A549 (cell line): ENCODE measurements around the gene F2RL2. TPM values are rescaled to one million over a fixed set of nuclear protein-coding genes. Genes with fewer than 3 reads are reported as not detected.

Experiments
- ATAC-seq, 2 experiments: fragments of 200-7000 bp in 1 of 2; fragments of >200 bp in 1 of 2; cut with Nextera tagmentation in 1 of 2; cut with Tn5 transposase in 1 of 2; 3 replicates each; pipeline versions ENCODE4 v1.8.0 to v1.9.1; 2018 to 2020; ENCODE audit warnings: mild to moderate bottlenecking in 1 of 2, moderate library complexity in 1 of 2
- CTCF ChIA-PET: fragments of 300-600 bp; sonication (Branson Sonifier 250); formaldehyde crosslinking; extraction: SDS; loops from one replicate; lab custom pipeline; 2021; ENCODE audit warnings: antibody characterized with exemption, inconsistent platforms; lab: Yijun Ruan, JAX
- POLR2A ChIA-PET: fragments of 350-600 bp; formaldehyde crosslinking; extraction: SDS; loops from one replicate; lab custom pipeline; 2021; ENCODE audit warnings: antibody characterized with exemption, inconsistent platforms; lab: Yijun Ruan, JAX
- DNase-seq, 2 experiments: peaks; one replicate each; pipeline versions ENCODE4 v3.0.0 to v3.0.0-alpha.2; 2011 to 2016; ENCODE audit warnings: low read depth in 1 of 2, low spot score in 1 of 2
- FAIRE-seq: peaks from 2 replicates; lab custom pipeline; 2011; peaks lifted over from hg19 to GRCh38; lab: Jason Lieb, UNC
- H3K27ac ChIP-seq, 2 experiments: fragments of >200 bp; sonication (Bioruptor Twin); formaldehyde crosslinking; 3 replicates each; pipeline ENCODE4 v1.5.1; 2016 to 2017
- H3K4me1 ChIP-seq: fragments of >200 bp; sonication (Bioruptor Twin); formaldehyde crosslinking; 3 replicates; pipeline ENCODE4 v1.6.1; 2016
- H3K4me2 ChIP-seq: fragments of >200 bp; sonication (Bioruptor Twin); formaldehyde crosslinking; 3 replicates; pipeline ENCODE4 v1.6.1; 2016
- H3K4me3 ChIP-seq: fragments of >200 bp; sonication (Bioruptor Twin); formaldehyde crosslinking; 3 replicates; pipeline ENCODE4 v1.5.1; 2016
- H3K9me3 ChIP-seq: fragments of >200 bp; sonication (Bioruptor Twin); formaldehyde crosslinking; 3 replicates; pipeline ENCODE4 v1.6.1; 2016
- BCL3 ChIP-seq: fragments of >200 bp; sonication (Bioruptor Twin); formaldehyde crosslinking; IDR thresholded peaks from 3 replicates; pipeline ENCODE4 v1.6.1; 2016
- BHLHE40 ChIP-seq: IDR thresholded peaks from 2 replicates; pipeline ENCODE4 v1.6.1; 2012; ENCODE audit warnings: low read depth, low read length, inconsistent platforms
- CBX8 ChIP-seq: fragments of 200-600 bp; sonication (generic); IDR thresholded peaks from 2 replicates; pipeline ENCODE4 v1.6.1; 2016
- CHD4 ChIP-seq: fragments of 200-600 bp; sonication (generic); IDR thresholded peaks from 2 replicates; pipeline ENCODE4 v1.6.1; 2016; ENCODE audit warnings: antibody characterized with exemption, mild to moderate bottlenecking, borderline replicate concordance
- EHMT2 ChIP-seq: fragments of 200-600 bp; sonication (generic); IDR thresholded peaks from 2 replicates; pipeline ENCODE4 v1.6.1; 2016; ENCODE audit warnings: antibody characterized with exemption, low read depth, mild to moderate bottlenecking, moderate library complexity
- HDAC2 ChIP-seq: fragments of 200-600 bp; sonication (generic); IDR thresholded peaks from 2 replicates; pipeline ENCODE4 v1.6.1; 2016
- HES2 ChIP-seq: fragments of >200 bp; sonication (Bioruptor Twin); formaldehyde crosslinking; IDR thresholded peaks from 2 replicates; pipeline ENCODE4 v1.6.1; 2016
- HMGXB4 ChIP-seq: fragments of 250-450 bp; sonication (Bioruptor Pico); IDR thresholded peaks from 2 replicates; pipeline ENCODE4 v1.5.0; 2021; ENCODE audit warnings: mild to moderate bottlenecking, moderate library complexity, borderline replicate concordance
- HOXB5 ChIP-seq: fragments of 250-450 bp; sonication (Bioruptor Pico); IDR thresholded peaks from 2 replicates; pipeline ENCODE4 v1.5.0; 2020; ENCODE audit warnings: mild to moderate bottlenecking, moderate library complexity
- KDM5A ChIP-seq: fragments of 200-600 bp; sonication (generic); IDR thresholded peaks from 2 replicates; pipeline ENCODE4 v1.6.1; 2016; ENCODE audit warnings: antibody characterized with exemption, mild to moderate bottlenecking
- MYC ChIP-seq: IDR thresholded peaks from 2 replicates; pipeline ENCODE4 v1.6.1; 2012; ENCODE audit warnings: mild to moderate bottlenecking, inconsistent platforms, low read length, improper control_type of control experiment, borderline replicate concordance
- NFE2L2 ChIP-seq: fragments of 150-350 bp; conservative IDR thresholded peaks from 2 replicates; pipeline ENCODE4 v1.6.1; 2014; ENCODE audit warnings: low read length
- NR3C1 ChIP-seq: fragments of >200 bp; sonication (Bioruptor Twin); formaldehyde crosslinking; IDR thresholded peaks from 3 replicates; pipeline ENCODE4 v1.6.1; 2017
- PBX3 ChIP-seq: IDR thresholded peaks from 2 replicates; pipeline ENCODE4 v1.6.1; 2012
- PHF8 ChIP-seq: fragments of 200-600 bp; sonication (generic); IDR thresholded peaks from 2 replicates; pipeline ENCODE4 v1.6.1; 2016; ENCODE audit warnings: low read depth, mild to moderate bottlenecking, antibody characterized with exemption, moderate library complexity, borderline replicate concordance
- POLR2A ChIP-seq: IDR thresholded peaks from 2 replicates; pipeline ENCODE4 v1.6.1; 2012; ENCODE audit warnings: mild to moderate bottlenecking, low read length
- POLR2AphosphoS2 ChIP-seq: conservative IDR thresholded peaks from 2 replicates; pipeline ENCODE4 v1.6.1; 2012; ENCODE audit warnings: low read length, improper control_type of control experiment, inconsistent platforms
- RARB ChIP-seq: fragments of 250-450 bp; sonication (Bioruptor Pico); IDR thresholded peaks from 2 replicates; pipeline ENCODE4 v1.8.0; 2021; ENCODE audit warnings: mild to moderate bottlenecking, moderate library complexity
- RFX5 ChIP-seq: fragments of 450-650 bp; IDR thresholded peaks from 2 replicates; pipeline ENCODE4 v1.7.1; 2014; ENCODE audit warnings: antibody characterized with exemption, mild to moderate bottlenecking, moderate library complexity
- SREBF2 ChIP-seq: fragments of 450-650 bp; IDR thresholded peaks from 2 replicates; pipeline ENCODE4 v1.6.1; 2014; ENCODE audit warnings: mild to moderate bottlenecking, moderate library complexity
- TFCP2L1 ChIP-seq: fragments of 250-450 bp; sonication (Bioruptor Pico); IDR thresholded peaks from 2 replicates; pipeline ENCODE4 v1.5.0; 2021; ENCODE audit warnings: mild to moderate bottlenecking
- TP53 ChIP-seq: fragments of 250-450 bp; sonication (Bioruptor Pico); IDR thresholded peaks from 2 replicates; pipeline ENCODE4 v1.5.0; 2021; ENCODE audit warnings: mild to moderate bottlenecking, moderate library complexity
- USF2 ChIP-seq: fragments of 450-650 bp; IDR thresholded peaks from 2 replicates; pipeline ENCODE4 v1.6.1; 2014; ENCODE audit warnings: antibody characterized with exemption
- ZC3H11A ChIP-seq: fragments of 450-650 bp; IDR thresholded peaks from 2 replicates; pipeline ENCODE4 v1.6.1; 2014; ENCODE audit warnings: antibody characterized with exemption, mild to moderate bottlenecking
- ZNF302 ChIP-seq: fragments of 250-450 bp; sonication (Bioruptor Pico); IDR thresholded peaks from 2 replicates; pipeline ENCODE4 v1.9.0; 2021; ENCODE audit warnings: inconsistent platforms, mild to moderate bottlenecking, moderate library complexity
- ZSCAN20 ChIP-seq: fragments of 250-450 bp; sonication (Bioruptor Pico); IDR thresholded peaks from 2 replicates; pipeline ENCODE4 v1.8.0; 2022; ENCODE audit warnings: mild to moderate bottlenecking, moderate library complexity
- WGBS: methylation state at CpG from one replicate; pipeline ENCODE4 v1.1.6; 2017; ENCODE audit errors: missing lambda C conversion rate; 5-methylcytosine and 5-hydroxymethylcytosine counted together
- polyA plus RNA-seq, 4 experiments: library from polyadenylated mRNA; depleted of rRNA in 3 of 4; stranded (reverse); fragments of >200 nt; fragmentation: RNase III in 1 of 4; extraction: RNeasy Plus Mini Kit Qiagen cat#74134 plus additional on column Dnase treatment in 1 of 4; gene quantifications; 2 replicates in 3 of 4; 3 replicates in 1 of 4; pipeline ENCODE4 v1.2.3, GENCODE V29; 2011 to 2017
- TF ChIP-seq, protein P1 (sequence below): IDR thresholded peaks from 2 replicates; pipeline ENCODE4 v1.6.1; 2012; ENCODE audit warnings: low read depth, borderline replicate concordance
- TF ChIP-seq, protein P2 (sequence below): fragments of 200-600 bp; sonication (generic); IDR thresholded peaks from 2 replicates; pipeline ENCODE4 v1.6.1; 2016; ENCODE audit warnings: antibody characterized with exemption, mild to moderate bottlenecking, moderate library complexity
- TF ChIP-seq, protein P3 (sequence below): fragments of 250-450 bp; sonication (Bioruptor Pico); IDR thresholded peaks from 2 replicates; pipeline ENCODE4 v1.5.0; 2020; ENCODE audit warnings: low read depth, mild to moderate bottlenecking, moderate library complexity

F2RL2 gene
- polyA plus RNA-seq, 2 of the 4 experiments (the other 2 are of a cell fraction) = 6.3 to 44.7 TPM

- Histone ChIP-seq H3K9me3 (no peaks in the 10 kb centered on the region), H3K4me3 (no peak overlapping the region), H3K27ac (no peak overlapping the region), H3K4me2 (no peak overlapping the region), H3K4me1 (peaks cover 11% of the 10 kb centered on the region)
- no peak for DNase-seq
- ChIA-PET POLR2A (interaction anchor here (1.0 kb wide), 1 partner anchor 199 kb away, joined by 3 read pairs; no protein-coding TSS in a partner anchor), CTCF (interaction anchor here (1.0 to 2.5 kb wide), 6 partner anchors 9 to 167 kb away, joined by 3 to 20 read pairs (median 3); no protein-coding TSS in a partner anchor)
- no peak for FAIRE-seq
- TF ChIP-seq ZNF302 = no peak
- TF ChIP-seq NR3C1 = no peak
- TF ChIP-seq BHLHE40 = no peak
- TF ChIP-seq, protein P1, sequence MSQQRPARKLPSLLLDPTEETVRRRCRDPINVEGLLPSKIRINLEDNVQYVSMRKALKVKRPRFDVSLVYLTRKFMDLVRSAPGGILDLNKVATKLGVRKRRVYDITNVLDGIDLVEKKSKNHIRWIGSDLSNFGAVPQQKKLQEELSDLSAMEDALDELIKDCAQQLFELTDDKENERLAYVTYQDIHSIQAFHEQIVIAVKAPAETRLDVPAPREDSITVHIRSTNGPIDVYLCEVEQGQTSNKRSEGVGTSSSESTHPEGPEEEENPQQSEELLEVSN = no peak
- no peak for TF ChIP-seq POLR2A
- no peak for TF ChIP-seq RFX5
- TF ChIP-seq HOXB5 = no peak
- TF ChIP-seq SREBF2 = no peak
- no peak for TF ChIP-seq TFCP2L1
- no peak for TF ChIP-seq HDAC2
- no peak for TF ChIP-seq HMGXB4
- no peak for TF ChIP-seq KDM5A
- TF ChIP-seq, protein P2, sequence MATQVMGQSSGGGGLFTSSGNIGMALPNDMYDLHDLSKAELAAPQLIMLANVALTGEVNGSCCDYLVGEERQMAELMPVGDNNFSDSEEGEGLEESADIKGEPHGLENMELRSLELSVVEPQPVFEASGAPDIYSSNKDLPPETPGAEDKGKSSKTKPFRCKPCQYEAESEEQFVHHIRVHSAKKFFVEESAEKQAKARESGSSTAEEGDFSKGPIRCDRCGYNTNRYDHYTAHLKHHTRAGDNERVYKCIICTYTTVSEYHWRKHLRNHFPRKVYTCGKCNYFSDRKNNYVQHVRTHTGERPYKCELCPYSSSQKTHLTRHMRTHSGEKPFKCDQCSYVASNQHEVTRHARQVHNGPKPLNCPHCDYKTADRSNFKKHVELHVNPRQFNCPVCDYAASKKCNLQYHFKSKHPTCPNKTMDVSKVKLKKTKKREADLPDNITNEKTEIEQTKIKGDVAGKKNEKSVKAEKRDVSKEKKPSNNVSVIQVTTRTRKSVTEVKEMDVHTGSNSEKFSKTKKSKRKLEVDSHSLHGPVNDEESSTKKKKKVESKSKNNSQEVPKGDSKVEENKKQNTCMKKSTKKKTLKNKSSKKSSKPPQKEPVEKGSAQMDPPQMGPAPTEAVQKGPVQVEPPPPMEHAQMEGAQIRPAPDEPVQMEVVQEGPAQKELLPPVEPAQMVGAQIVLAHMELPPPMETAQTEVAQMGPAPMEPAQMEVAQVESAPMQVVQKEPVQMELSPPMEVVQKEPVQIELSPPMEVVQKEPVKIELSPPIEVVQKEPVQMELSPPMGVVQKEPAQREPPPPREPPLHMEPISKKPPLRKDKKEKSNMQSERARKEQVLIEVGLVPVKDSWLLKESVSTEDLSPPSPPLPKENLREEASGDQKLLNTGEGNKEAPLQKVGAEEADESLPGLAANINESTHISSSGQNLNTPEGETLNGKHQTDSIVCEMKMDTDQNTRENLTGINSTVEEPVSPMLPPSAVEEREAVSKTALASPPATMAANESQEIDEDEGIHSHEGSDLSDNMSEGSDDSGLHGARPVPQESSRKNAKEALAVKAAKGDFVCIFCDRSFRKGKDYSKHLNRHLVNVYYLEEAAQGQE = no peak
- 90% methylated on average over 9 of the region's 9 CpGs for WGBS
- ATAC-seq = no peak
Observed at GRCh38 chr5:76607353-76607871, 15.8 kb downstream of the F2RL2 start.

DNA sequence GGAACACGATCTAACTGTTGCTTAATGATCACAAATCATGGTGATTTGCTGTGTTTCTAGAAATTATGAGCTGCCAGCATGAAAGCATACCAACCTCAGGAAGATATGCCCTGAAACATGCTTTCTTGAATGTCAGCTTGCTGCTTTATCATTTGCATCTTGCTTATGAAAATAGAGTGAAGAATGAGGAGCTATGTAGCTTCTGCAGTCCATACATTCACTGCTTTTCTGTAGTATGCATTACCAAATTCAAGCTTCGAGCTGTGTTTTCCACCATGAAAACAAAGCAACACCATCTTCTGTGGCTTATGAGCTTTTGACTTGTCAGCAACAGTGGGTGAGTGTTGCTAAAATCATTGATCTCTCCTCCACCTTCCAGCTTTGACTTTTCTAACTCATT, 16.5 kb downstream of the F2RL2 start:
- POLR2A ChIA-PET = no interaction called here
- H3K4me3 ChIP-seq = no peak overlapping the region
- TF ChIP-seq USF2 (no peak), POLR2AphosphoS2 (no peak), MYC (no peak), ZC3H11A (no peak), CBX8 (no peak), RARB (no peak), PHF8 (no peak), PBX3 (no peak), HES2 (no peak), TP53 (no peak), CHD4 (no peak), EHMT2 (no peak), BCL3 (no peak), NFE2L2 (no peak), ZSCAN20 (no peak)
- TF ChIP-seq, protein P3, sequence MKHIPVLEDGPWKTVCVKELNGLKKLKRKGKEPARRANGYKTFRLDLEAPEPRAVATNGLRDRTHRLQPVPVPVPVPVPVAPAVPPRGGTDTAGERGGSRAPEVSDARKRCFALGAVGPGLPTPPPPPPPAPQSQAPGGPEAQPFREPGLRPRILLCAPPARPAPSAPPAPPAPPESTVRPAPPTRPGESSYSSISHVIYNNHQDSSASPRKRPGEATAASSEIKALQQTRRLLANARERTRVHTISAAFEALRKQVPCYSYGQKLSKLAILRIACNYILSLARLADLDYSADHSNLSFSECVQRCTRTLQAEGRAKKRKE (CRISPR knock-in tag) = no peak

More for the DNA sequence above, 16.5 kb downstream of the F2RL2 start:
- no peak for ATAC-seq
- no peaks in the 10 kb centered on the region for H3K9me3 ChIP-seq
- H3K27ac ChIP-seq = no peak overlapping the region
- peaks cover 11% of the 10 kb centered on the region for H3K4me1 ChIP-seq
- no peak overlapping the region for H3K4me2 ChIP-seq
- DNase-seq = no peak
- no peak for FAIRE-seq
- 73% methylated on average over 2 of the region's 2 CpGs for WGBS
- CTCF ChIA-PET = interaction anchor here (0.9 to 2.5 kb wide), 7 partner anchors 10 to 168 kb away, joined by 3 to 20 read pairs (median 3); no protein-coding TSS in a partner anchor
